ENCODE data around the gene ARSI. TPM values are rescaled to one million over a fixed set of nuclear protein-coding genes. Genes with fewer than 3 reads are reported as not detected.

Gene ARSI
- polyA plus RNA-seq, 1 of the 3 experiments (the other 2 are of a cell fraction) = 0.20 TPM

- POLR2A ChIA-PET = interaction anchor here (1.1 kb wide), 1 partner anchor 17 kb away, joined by 3 read pairs; no protein-coding TSS in a partner anchor
- no peaks in the 10 kb centered on the region for H3K36me3 ChIP-seq (replicated peaks in 1 of 2; ENCODE audit: control insufficient read depth in 1 of 2, insufficient read depth in 2 of 2, low read length in 1 of 2)
- no peaks in the 10 kb centered on the region for H3K27me3 ChIP-seq (ENCODE audit: insufficient read depth)
- 72% methylated on average over 5 of the region's 5 CpGs for WGBS (ENCODE audit: low lambda C conversion rate)
- H3K9me3 ChIP-seq = no peaks in the 10 kb centered on the region
- no peak overlapping the region for H3K4me2 ChIP-seq
- peaks cover 0 to 4% of the 10 kb centered on the region in 2 experiments; a peak in 1 of 4 replicates for H3K4me1 ChIP-seq (ENCODE audit: control insufficient read depth in 1 of 2, insufficient read depth in 2 of 2, low read depth in 1 of 2, low read length in 1 of 2)
- CTCF ChIA-PET = interaction anchor here (1.3 to 1.6 kb wide), 2 partner anchors 9 to 17 kb away, joined by 3 to 5 read pairs; no protein-coding TSS in a partner anchor
- no peaks in the 10 kb centered on the region for H4K20me1 ChIP-seq (ENCODE audit: insufficient read depth)
- H2AFZ ChIP-seq (ENCODE audit: low read depth) = no peak overlapping the region
- H3K79me2 ChIP-seq (ENCODE audit: insufficient read depth) = no peaks in the 10 kb centered on the region
- H3K4me3 ChIP-seq (ENCODE audit: low read depth in 2 of 2, low read length in 1 of 2) = no peak overlapping the region
- no peak for DNase-seq
- H3K27ac ChIP-seq (ENCODE audit: low read depth in 2 of 2, low read length in 1 of 2) = no peak overlapping the region
- no peaks in the 10 kb centered on the region for H3F3A ChIP-seq (replicated peaks; ENCODE audit: insufficient read depth)
- no peak overlapping the region for H3K9ac ChIP-seq
- TF ChIP-seq FOXJ3 (CRISPR knock-in tag; IDR thresholded peaks at IDR 0.05) (no peak), NRF1 (IDR thresholded peaks at IDR 0.05; ENCODE audit: low read depth, low read length) (no peak), TAF1 (IDR thresholded peaks at IDR 0.05; ENCODE audit: borderline replicate concordance, low read depth, low read length) (no peak), TEAD4 (IDR thresholded peaks at IDR 0.05; ENCODE audit: borderline replicate concordance, insufficient read depth) (no peak), CTCF (IDR thresholded peaks at IDR 0.05) (no peak), MXI1 (IDR thresholded peaks at IDR 0.05; ENCODE audit: low read depth, low read length) (no peak), TCF12 (IDR thresholded peaks at IDR 0.05) (no peak), EP300 (IDR thresholded peaks at IDR 0.05; ENCODE audit: borderline replicate concordance in 1 of 2, low read depth in 1 of 2, low read length in 1 of 2) (no peak), EZH2phosphoT487 (IDR thresholded peaks at IDR 0.05; ENCODE audit: borderline replicate concordance, low read depth) (no peak), MEF2A (IDR thresholded peaks at IDR 0.05; ENCODE audit: borderline replicate concordance, low read depth) (no peak), NFIC (IDR thresholded peaks at IDR 0.05; ENCODE audit: borderline replicate concordance) (no peak), JUND (IDR thresholded peaks at IDR 0.05) (no peak), ELF1 (IDR thresholded peaks at IDR 0.05) (no peak), YY1 (IDR thresholded peaks at IDR 0.05; ENCODE audit: low read depth) (no peak)
- TF ChIP-seq, protein P1, sequence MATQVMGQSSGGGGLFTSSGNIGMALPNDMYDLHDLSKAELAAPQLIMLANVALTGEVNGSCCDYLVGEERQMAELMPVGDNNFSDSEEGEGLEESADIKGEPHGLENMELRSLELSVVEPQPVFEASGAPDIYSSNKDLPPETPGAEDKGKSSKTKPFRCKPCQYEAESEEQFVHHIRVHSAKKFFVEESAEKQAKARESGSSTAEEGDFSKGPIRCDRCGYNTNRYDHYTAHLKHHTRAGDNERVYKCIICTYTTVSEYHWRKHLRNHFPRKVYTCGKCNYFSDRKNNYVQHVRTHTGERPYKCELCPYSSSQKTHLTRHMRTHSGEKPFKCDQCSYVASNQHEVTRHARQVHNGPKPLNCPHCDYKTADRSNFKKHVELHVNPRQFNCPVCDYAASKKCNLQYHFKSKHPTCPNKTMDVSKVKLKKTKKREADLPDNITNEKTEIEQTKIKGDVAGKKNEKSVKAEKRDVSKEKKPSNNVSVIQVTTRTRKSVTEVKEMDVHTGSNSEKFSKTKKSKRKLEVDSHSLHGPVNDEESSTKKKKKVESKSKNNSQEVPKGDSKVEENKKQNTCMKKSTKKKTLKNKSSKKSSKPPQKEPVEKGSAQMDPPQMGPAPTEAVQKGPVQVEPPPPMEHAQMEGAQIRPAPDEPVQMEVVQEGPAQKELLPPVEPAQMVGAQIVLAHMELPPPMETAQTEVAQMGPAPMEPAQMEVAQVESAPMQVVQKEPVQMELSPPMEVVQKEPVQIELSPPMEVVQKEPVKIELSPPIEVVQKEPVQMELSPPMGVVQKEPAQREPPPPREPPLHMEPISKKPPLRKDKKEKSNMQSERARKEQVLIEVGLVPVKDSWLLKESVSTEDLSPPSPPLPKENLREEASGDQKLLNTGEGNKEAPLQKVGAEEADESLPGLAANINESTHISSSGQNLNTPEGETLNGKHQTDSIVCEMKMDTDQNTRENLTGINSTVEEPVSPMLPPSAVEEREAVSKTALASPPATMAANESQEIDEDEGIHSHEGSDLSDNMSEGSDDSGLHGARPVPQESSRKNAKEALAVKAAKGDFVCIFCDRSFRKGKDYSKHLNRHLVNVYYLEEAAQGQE (IDR thresholded peaks at IDR 0.05; ENCODE audit: low read depth, low read length) = no peak
- TF ChIP-seq, protein P2, sequence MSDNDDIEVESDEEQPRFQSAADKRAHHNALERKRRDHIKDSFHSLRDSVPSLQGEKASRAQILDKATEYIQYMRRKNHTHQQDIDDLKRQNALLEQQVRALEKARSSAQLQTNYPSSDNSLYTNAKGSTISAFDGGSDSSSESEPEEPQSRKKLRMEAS (IDR thresholded peaks at IDR 0.05; ENCODE audit: low read depth) = no peak
- no peaks in the 10 kb centered on the region for H3K9me2 ChIP-seq
These were observed 30.7 kb upstream of the ARSI start for GRCh38 chr5:150333400-150333799.
